Measurements from ENCODE around the gene MTFMT.
"Not testable (repeated sequence)": the region's sequence is repeated elsewhere in the genome, so short reads cannot be mapped to it uniquely, and the experiment has no call there.

Gene MTFMT

GRCh38 chr15:65026756-65027155 is 2.7 kb downstream of the MTFMT start:
- H3K4me1 ChIP-seq (ENCODE audit: control insufficient read depth, insufficient read depth, low read length, poor library complexity, severe bottlenecking), result peaks cover 8% of the 10 kb centered on the region
- no peak overlapping the region for H3K4me3 ChIP-seq (ENCODE audit: insufficient read depth, low read depth, low read length, poor library complexity, severe bottlenecking)
- H3K27me3 ChIP-seq (replicated peaks; ENCODE audit: control insufficient read depth, insufficient read depth, low read length, poor library complexity, severe bottlenecking), result no peaks in the 10 kb centered on the region
- H3K9me3 ChIP-seq (ENCODE audit: control insufficient read depth, low read length), result no peaks in the 10 kb centered on the region
- no peak for DNase-seq
- H3K36me3 ChIP-seq (ENCODE audit: control insufficient read depth, insufficient read depth, low read length), result peaks cover 16% of the 10 kb centered on the region
- no peak overlapping the region for H3K27ac ChIP-seq (ENCODE audit: insufficient read depth, low read length, poor library complexity, severe bottlenecking)

- no peak for DNase-seq
- Histone ChIP-seq H3K36me3 (ENCODE audit: control insufficient read depth, insufficient read depth, low read length) (peaks cover 39% of the 10 kb centered on the region), H3K27me3 (replicated peaks; ENCODE audit: control insufficient read depth, insufficient read depth, low read length, poor library complexity, severe bottlenecking) (no peaks in the 10 kb centered on the region), H3K27ac (ENCODE audit: insufficient read depth, low read length, poor library complexity, severe bottlenecking) (no peak overlapping the region), H3K9me3 (ENCODE audit: control insufficient read depth, low read length) (no peaks in the 10 kb centered on the region), H3K4me1 (ENCODE audit: control insufficient read depth, insufficient read depth, low read length, poor library complexity, severe bottlenecking) (no peaks in the 10 kb centered on the region), H3K4me3 (ENCODE audit: insufficient read depth, low read depth, low read length, poor library complexity, severe bottlenecking) (no peak overlapping the region)
Measured at GRCh38 chr15:65021488-65021887, 8.0 kb downstream of the MTFMT start.

GRCh38 chr15:65020419-65020818 is 9.0 kb downstream of the MTFMT start:
- DNase-seq, result no peak
- Histone ChIP-seq H3K36me3 (ENCODE audit: control insufficient read depth, insufficient read depth, low read length) (peaks cover 38% of the 10 kb centered on the region), H3K9me3 (ENCODE audit: control insufficient read depth, low read length) (no peaks in the 10 kb centered on the region), H3K27me3 (replicated peaks; ENCODE audit: control insufficient read depth, insufficient read depth, low read length, poor library complexity, severe bottlenecking) (no peaks in the 10 kb centered on the region), H3K27ac (ENCODE audit: insufficient read depth, low read length, poor library complexity, severe bottlenecking) (no peak overlapping the region), H3K4me1 (ENCODE audit: control insufficient read depth, insufficient read depth, low read length, poor library complexity, severe bottlenecking) (no peaks in the 10 kb centered on the region), H3K4me3 (ENCODE audit: insufficient read depth, low read depth, low read length, poor library complexity, severe bottlenecking) (no peak overlapping the region)

GRCh38 chr15:65011198-65011597 is 18.2 kb downstream of the MTFMT start:
- not testable (repeated sequence) for DNase-seq; H3K4me3 ChIP-seq (ENCODE audit: insufficient read depth, low read depth, low read length, poor library complexity, severe bottlenecking); H3K27me3 ChIP-seq (replicated peaks; ENCODE audit: control insufficient read depth, insufficient read depth, low read length, poor library complexity, severe bottlenecking); H3K9me3 ChIP-seq (ENCODE audit: control insufficient read depth, low read length); H3K27ac ChIP-seq (ENCODE audit: insufficient read depth, low read length, poor library complexity, severe bottlenecking); H3K4me1 ChIP-seq (ENCODE audit: control insufficient read depth, insufficient read depth, low read length, poor library complexity, severe bottlenecking)
- peaks cover 35% of the 10 kb centered on the region for H3K36me3 ChIP-seq (ENCODE audit: control insufficient read depth, insufficient read depth, low read length)

DNA sequence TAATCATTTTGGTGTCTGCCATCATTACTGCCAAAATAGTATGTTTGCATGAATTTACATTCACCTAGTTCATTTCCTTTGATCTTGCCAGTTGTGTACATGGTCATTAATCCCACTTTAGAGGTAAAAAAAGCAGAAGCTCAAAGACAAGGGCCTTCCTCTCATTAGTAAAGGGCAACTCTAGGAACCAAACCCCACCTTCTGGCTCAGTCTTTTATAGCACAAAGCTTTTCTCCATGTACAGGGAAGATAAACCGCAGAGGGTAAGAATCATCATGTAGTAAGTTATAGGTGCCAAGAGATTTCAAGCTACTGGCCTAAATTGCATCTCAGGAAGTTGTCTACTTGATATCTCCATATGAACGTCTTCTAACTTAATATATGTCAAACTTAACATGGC is 20.5 kb downstream of the MTFMT start:
- no peaks in the 10 kb centered on the region for H3K4me1 ChIP-seq (ENCODE audit: control insufficient read depth, insufficient read depth, low read length, poor library complexity, severe bottlenecking)
- H3K36me3 ChIP-seq (ENCODE audit: control insufficient read depth, insufficient read depth, low read length), result peaks cover 16% of the 10 kb centered on the region
- H3K4me3 ChIP-seq (ENCODE audit: insufficient read depth, low read depth, low read length, poor library complexity, severe bottlenecking), result no peak overlapping the region
- no peak overlapping the region for H3K27ac ChIP-seq (ENCODE audit: insufficient read depth, low read length, poor library complexity, severe bottlenecking)
- H3K27me3 ChIP-seq (replicated peaks; ENCODE audit: control insufficient read depth, insufficient read depth, low read length, poor library complexity, severe bottlenecking), result no peaks in the 10 kb centered on the region
- H3K9me3 ChIP-seq (ENCODE audit: control insufficient read depth, low read length), result no peaks in the 10 kb centered on the region
- DNase-seq, result no peak

DNA sequence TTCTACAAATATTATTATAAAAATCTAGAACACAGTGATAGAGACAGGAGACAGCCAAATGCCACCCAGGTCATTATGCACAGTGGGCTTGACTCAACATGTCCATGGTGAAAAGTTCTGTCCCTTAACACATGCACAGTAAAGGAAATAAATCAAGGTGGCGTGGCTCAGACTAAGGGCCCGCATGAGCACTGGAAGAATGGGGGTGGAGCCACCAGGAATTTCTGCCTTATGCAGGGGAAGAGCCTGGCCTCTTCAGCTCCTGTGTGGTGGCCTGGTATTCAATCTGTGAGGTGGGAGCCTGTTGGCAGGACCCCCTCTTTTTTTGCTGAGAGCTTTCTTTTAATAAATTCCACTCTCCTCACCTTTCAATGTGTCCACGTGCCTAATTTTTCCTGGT is 22.6 kb downstream of the MTFMT start:
- Histone ChIP-seq H3K9me3 (ENCODE audit: control insufficient read depth, low read length) (no peaks in the 10 kb centered on the region), H3K36me3 (ENCODE audit: control insufficient read depth, insufficient read depth, low read length) (peaks cover 8% of the 10 kb centered on the region), H3K27ac (ENCODE audit: insufficient read depth, low read length, poor library complexity, severe bottlenecking) (no peak overlapping the region), H3K4me3 (ENCODE audit: insufficient read depth, low read depth, low read length, poor library complexity, severe bottlenecking) (no peak overlapping the region), H3K4me1 (ENCODE audit: control insufficient read depth, insufficient read depth, low read length, poor library complexity, severe bottlenecking) (no peaks in the 10 kb centered on the region), H3K27me3 (replicated peaks; ENCODE audit: control insufficient read depth, insufficient read depth, low read length, poor library complexity, severe bottlenecking) (no peaks in the 10 kb centered on the region)
- no peak for DNase-seq

DNA sequence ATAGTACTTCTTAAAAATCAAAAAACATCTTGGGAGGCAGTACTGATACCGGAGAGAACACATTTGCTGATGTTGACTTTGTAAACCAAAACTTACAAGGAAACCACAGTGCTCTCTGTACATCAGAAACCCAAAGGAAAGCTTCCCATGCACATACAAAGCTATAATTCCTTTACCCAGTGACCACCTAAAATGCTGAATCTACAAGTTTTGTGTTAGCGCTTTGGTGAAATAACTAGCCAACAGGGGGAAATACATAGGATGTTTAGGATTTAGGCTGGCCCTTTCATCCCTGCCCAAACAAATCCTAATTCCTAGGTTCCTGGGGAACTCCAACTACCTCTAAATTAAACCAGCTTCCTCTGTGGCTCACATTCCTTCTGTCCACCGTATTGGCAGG is 24.4 kb downstream of the MTFMT start:
- H3K9me3 ChIP-seq (ENCODE audit: control insufficient read depth, low read length), result no peaks in the 10 kb centered on the region
- no peak overlapping the region for H3K4me3 ChIP-seq (ENCODE audit: insufficient read depth, low read depth, low read length, poor library complexity, severe bottlenecking)
- H3K36me3 ChIP-seq (ENCODE audit: control insufficient read depth, insufficient read depth, low read length), result peaks cover 5% of the 10 kb centered on the region
- no peak for DNase-seq
- H3K4me1 ChIP-seq (ENCODE audit: control insufficient read depth, insufficient read depth, low read length, poor library complexity, severe bottlenecking), result no peaks in the 10 kb centered on the region
- H3K27me3 ChIP-seq (replicated peaks; ENCODE audit: control insufficient read depth, insufficient read depth, low read length, poor library complexity, severe bottlenecking), result no peaks in the 10 kb centered on the region
- no peak overlapping the region for H3K27ac ChIP-seq (ENCODE audit: insufficient read depth, low read length, poor library complexity, severe bottlenecking)

GRCh38 chr15:64997745-64998375 is 31.6 kb downstream of the MTFMT start:
- Histone ChIP-seq H3K4me1 (ENCODE audit: control insufficient read depth, insufficient read depth, low read length, poor library complexity, severe bottlenecking) (no peaks in the 10 kb centered on the region), H3K27me3 (replicated peaks; ENCODE audit: control insufficient read depth, insufficient read depth, low read length, poor library complexity, severe bottlenecking) (no peaks in the 10 kb centered on the region), H3K9me3 (ENCODE audit: control insufficient read depth, low read length) (no peaks in the 10 kb centered on the region), H3K36me3 (ENCODE audit: control insufficient read depth, insufficient read depth, low read length) (no peaks in the 10 kb centered on the region), H3K27ac (ENCODE audit: insufficient read depth, low read length, poor library complexity, severe bottlenecking) (no peak overlapping the region), H3K4me3 (ENCODE audit: insufficient read depth, low read depth, low read length, poor library complexity, severe bottlenecking) (no peak overlapping the region)
- no peak for DNase-seq

GRCh38 chr15:64997066-64997465 is 32.4 kb downstream of the MTFMT start:
- no peaks in the 10 kb centered on the region for H3K4me1 ChIP-seq (ENCODE audit: control insufficient read depth, insufficient read depth, low read length, poor library complexity, severe bottlenecking)
- no peak overlapping the region for H3K4me3 ChIP-seq (ENCODE audit: insufficient read depth, low read depth, low read length, poor library complexity, severe bottlenecking)
- no peaks in the 10 kb centered on the region for H3K27me3 ChIP-seq (replicated peaks; ENCODE audit: control insufficient read depth, insufficient read depth, low read length, poor library complexity, severe bottlenecking)
- no peak for DNase-seq
- H3K27ac ChIP-seq (ENCODE audit: insufficient read depth, low read length, poor library complexity, severe bottlenecking), result no peak overlapping the region
- no peaks in the 10 kb centered on the region for H3K36me3 ChIP-seq (ENCODE audit: control insufficient read depth, insufficient read depth, low read length)
- H3K9me3 ChIP-seq (ENCODE audit: control insufficient read depth, low read length), result no peaks in the 10 kb centered on the region

DNA sequence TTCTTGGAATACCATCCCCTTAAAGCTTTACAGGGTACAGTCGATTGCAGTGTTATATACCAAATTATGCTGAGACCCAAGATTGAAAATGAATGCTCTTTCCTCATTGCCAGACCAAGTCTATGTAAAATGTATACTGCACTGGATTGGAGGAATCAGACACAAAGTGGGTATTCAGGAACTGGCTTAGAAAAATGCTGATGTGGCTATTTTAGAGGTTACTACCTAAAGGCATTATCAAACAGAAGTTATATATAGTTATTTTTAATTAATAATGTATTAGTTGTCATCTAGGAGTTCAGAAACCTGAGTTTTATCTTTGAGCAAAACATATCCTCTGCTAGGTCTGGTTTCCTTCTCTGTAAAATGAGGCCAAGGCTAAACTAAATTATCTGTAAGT is 36.1 kb downstream of the MTFMT start:
- Histone ChIP-seq H3K4me1 (ENCODE audit: control insufficient read depth, insufficient read depth, low read length, poor library complexity, severe bottlenecking) (peaks cover 5% of the 10 kb centered on the region), H3K36me3 (ENCODE audit: control insufficient read depth, insufficient read depth, low read length) (no peaks in the 10 kb centered on the region), H3K9me3 (ENCODE audit: control insufficient read depth, low read length) (no peaks in the 10 kb centered on the region), H3K27ac (ENCODE audit: insufficient read depth, low read length, poor library complexity, severe bottlenecking) (no peak overlapping the region), H3K4me3 (ENCODE audit: insufficient read depth, low read depth, low read length, poor library complexity, severe bottlenecking) (no peak overlapping the region), H3K27me3 (replicated peaks; ENCODE audit: control insufficient read depth, insufficient read depth, low read length, poor library complexity, severe bottlenecking) (no peaks in the 10 kb centered on the region)
- DNase-seq, result no peak

Measured in effector memory CD4-positive, alpha-beta T cell (primary cell).